Measurements from ENCODE around the gene LPO.

DNA sequence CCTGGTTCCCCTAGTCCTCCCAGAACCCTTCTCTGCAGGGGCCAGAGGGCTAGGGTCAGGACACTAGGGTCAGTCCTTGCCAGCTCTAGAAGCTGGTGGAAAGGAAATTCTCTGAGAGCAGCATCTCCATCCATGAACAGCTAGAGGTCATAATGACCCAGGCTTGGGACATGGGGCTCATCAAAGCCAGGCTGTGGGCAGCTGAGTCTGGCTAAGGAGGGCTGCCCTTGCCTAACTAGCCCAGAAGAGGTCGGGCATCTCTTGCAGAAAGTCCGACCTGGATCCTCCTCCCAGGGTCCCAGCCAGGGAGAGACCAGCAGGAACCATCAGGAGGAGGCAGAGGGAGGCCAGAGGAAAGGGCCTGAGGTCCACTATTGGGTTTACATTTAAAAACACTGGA lies 38.0 kb downstream of the LPO start:
- TF ChIP-seq GTF2I (CRISPR knock-in tag; conservative IDR thresholded peaks at IDR 0.05): no peak
- TF ChIP-seq, protein P1, sequence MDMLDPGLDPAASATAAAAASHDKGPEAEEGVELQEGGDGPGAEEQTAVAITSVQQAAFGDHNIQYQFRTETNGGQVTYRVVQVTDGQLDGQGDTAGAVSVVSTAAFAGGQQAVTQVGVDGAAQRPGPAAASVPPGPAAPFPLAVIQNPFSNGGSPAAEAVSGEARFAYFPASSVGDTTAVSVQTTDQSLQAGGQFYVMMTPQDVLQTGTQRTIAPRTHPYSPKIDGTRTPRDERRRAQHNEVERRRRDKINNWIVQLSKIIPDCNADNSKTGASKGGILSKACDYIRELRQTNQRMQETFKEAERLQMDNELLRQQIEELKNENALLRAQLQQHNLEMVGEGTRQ (CRISPR knock-in tag; IDR thresholded peaks at IDR 0.05): no peak
- TF ChIP-seq, protein P2, sequence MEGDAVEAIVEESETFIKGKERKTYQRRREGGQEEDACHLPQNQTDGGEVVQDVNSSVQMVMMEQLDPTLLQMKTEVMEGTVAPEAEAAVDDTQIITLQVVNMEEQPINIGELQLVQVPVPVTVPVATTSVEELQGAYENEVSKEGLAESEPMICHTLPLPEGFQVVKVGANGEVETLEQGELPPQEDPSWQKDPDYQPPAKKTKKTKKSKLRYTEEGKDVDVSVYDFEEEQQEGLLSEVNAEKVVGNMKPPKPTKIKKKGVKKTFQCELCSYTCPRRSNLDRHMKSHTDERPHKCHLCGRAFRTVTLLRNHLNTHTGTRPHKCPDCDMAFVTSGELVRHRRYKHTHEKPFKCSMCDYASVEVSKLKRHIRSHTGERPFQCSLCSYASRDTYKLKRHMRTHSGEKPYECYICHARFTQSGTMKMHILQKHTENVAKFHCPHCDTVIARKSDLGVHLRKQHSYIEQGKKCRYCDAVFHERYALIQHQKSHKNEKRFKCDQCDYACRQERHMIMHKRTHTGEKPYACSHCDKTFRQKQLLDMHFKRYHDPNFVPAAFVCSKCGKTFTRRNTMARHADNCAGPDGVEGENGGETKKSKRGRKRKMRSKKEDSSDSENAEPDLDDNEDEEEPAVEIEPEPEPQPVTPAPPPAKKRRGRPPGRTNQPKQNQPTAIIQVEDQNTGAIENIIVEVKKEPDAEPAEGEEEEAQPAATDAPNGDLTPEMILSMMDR (IDR thresholded peaks at IDR 0.05): no peak
- TF ChIP-seq, protein P3, sequence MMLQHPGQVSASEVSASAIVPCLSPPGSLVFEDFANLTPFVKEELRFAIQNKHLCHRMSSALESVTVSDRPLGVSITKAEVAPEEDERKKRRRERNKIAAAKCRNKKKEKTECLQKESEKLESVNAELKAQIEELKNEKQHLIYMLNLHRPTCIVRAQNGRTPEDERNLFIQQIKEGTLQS (CRISPR knock-in tag; conservative IDR thresholded peaks at IDR 0.05): no peak
- TF ChIP-seq CREM (CRISPR knock-in tag; IDR thresholded peaks at IDR 0.05): no peak
- TF ChIP-seq HMGA2 (CRISPR knock-in tag; IDR thresholded peaks at IDR 0.05): no peak
